ENCODE results near the gene HSD17B7. TPM values are rescaled to one million over a fixed set of nuclear protein-coding genes. Genes with fewer than 3 reads are reported as not detected.
"Not testable (repeated sequence)": the region's sequence is repeated elsewhere in the genome, so short reads cannot be mapped to it uniquely, and the experiment has no call there.

The HSD17B7 gene
- total RNA-seq, 1 donor from 2014 or later, result 25.0 TPM

- Histone ChIP-seq H3K27me3 (ENCODE audit: low read depth) (no peaks in the 10 kb centered on the region), H3K4me1 (no peaks in the 10 kb centered on the region), H3K9me3 (no peaks in the 10 kb centered on the region), H3K36me3 (peaks cover 5% of the 10 kb centered on the region), H3K4me3 (no peak overlapping the region), H3K27ac (no peak overlapping the region)
- TF ChIP-seq CTCF (IDR thresholded peaks at IDR 0.05), result no peak
- no peak for ATAC-seq
- DNase-seq, result no peak
- intact Hi-C loops (cut with DNase I), result no loop called here
Observed at GRCh38 chr1:162774007-162774406, 16.5 kb upstream of the HSD17B7 start.

- no peak for TF ChIP-seq CTCF (IDR thresholded peaks at IDR 0.05)
- Histone ChIP-seq H3K4me1 (no peaks in the 10 kb centered on the region), H3K9me3 (no peaks in the 10 kb centered on the region), H3K4me3 (no peak overlapping the region), H3K27ac (no peak overlapping the region), H3K27me3 (ENCODE audit: low read depth) (no peaks in the 10 kb centered on the region), H3K36me3 (no peaks in the 10 kb centered on the region)
- no peak for DNase-seq
- no peak for ATAC-seq
- intact Hi-C loops (cut with DNase I), result no loop called here
Observed at GRCh38 chr1:162779043-162779442, 11.5 kb upstream of the HSD17B7 start.

- no peak for ATAC-seq
Observed at GRCh38 chr1:162782671-162783070, 7.8 kb upstream of the HSD17B7 start.

GRCh38 chr1:162784926-162785325 is 5.6 kb upstream of the HSD17B7 start:
- H3K9me3 ChIP-seq; H3K27ac ChIP-seq; DNase-seq; ATAC-seq; H3K36me3 ChIP-seq; H3K27me3 ChIP-seq (ENCODE audit: low read depth); intact Hi-C loops (cut with DNase I); H3K4me3 ChIP-seq; H3K4me1 ChIP-seq: not testable (repeated sequence)

More at GRCh38 chr1:162782671-162783070, 7.8 kb upstream of the HSD17B7 start:
- H3K36me3 ChIP-seq, result no peaks in the 10 kb centered on the region
- H3K27me3 ChIP-seq (ENCODE audit: low read depth), result no peaks in the 10 kb centered on the region
- TF ChIP-seq CTCF (IDR thresholded peaks at IDR 0.05), result no peak
- intact Hi-C loops (cut with DNase I), result no loop called here
- DNase-seq, result no peak
- H3K27ac ChIP-seq, result no peak overlapping the region
- H3K4me3 ChIP-seq, result no peak overlapping the region
- no peaks in the 10 kb centered on the region for H3K9me3 ChIP-seq
- H3K4me1 ChIP-seq, result no peaks in the 10 kb centered on the region

GRCh38 chr1:162788783-162789182 is 1.7 kb upstream of the HSD17B7 start:
- DNase-seq; H3K27ac ChIP-seq; H3K27me3 ChIP-seq (ENCODE audit: low read depth); intact Hi-C loops (cut with DNase I); H3K4me3 ChIP-seq; H3K4me1 ChIP-seq; ATAC-seq; H3K9me3 ChIP-seq; H3K36me3 ChIP-seq: not testable (repeated sequence)

GRCh38 chr1:162790985-162791357 is 469 bp downstream of the HSD17B7 start:
- peak overlapping the region; percentile 54 for H3K4me3 ChIP-seq
- H3K9me3 ChIP-seq; H3K27me3 ChIP-seq (ENCODE audit: low read depth); H3K4me1 ChIP-seq; intact Hi-C loops (cut with DNase I); DNase-seq: not testable (repeated sequence)
- peaks cover 17% of the 10 kb centered on the region for H3K36me3 ChIP-seq
- peak overlapping the region; percentile 84 for H3K27ac ChIP-seq
- peak; percentile 55 to 58 for ATAC-seq

- intact Hi-C loops (cut with DNase I); H3K9me3 ChIP-seq; H3K4me3 ChIP-seq; DNase-seq; ATAC-seq; H3K27ac ChIP-seq; H3K4me1 ChIP-seq; H3K27me3 ChIP-seq (ENCODE audit: low read depth): not testable (repeated sequence)
- H3K36me3 ChIP-seq, result peaks cover 31% of the 10 kb centered on the region
Observed at GRCh38 chr1:162794284-162794683, 3.8 kb downstream of the HSD17B7 start.

- H3K27me3 ChIP-seq (ENCODE audit: low read depth); H3K27ac ChIP-seq; H3K4me3 ChIP-seq; H3K9me3 ChIP-seq; H3K4me1 ChIP-seq; intact Hi-C loops (cut with DNase I); DNase-seq: not testable (repeated sequence)
- peak in 1 of 2 donors; percentile 29 for ATAC-seq
- H3K36me3 ChIP-seq, result peaks cover 53% of the 10 kb centered on the region
Observed at GRCh38 chr1:162796617-162797279, 6.2 kb downstream of the HSD17B7 start.
